ENCODE measurements around the gene YIPF1. TPM values are rescaled to one million over a fixed set of nuclear protein-coding genes. Genes with fewer than 3 reads are reported as not detected.

YIPF1 gene
- total RNA-seq, result 20.9 and 22.1 TPM in 2 replicates

GRCh38 chr1:53889304-53890298 lies at the start of gene YIPF1:
Gene YIPF1 (minus strand): TSS chr1:53889797. CDS start chr1:53888937, 860 bp downstream.

GRCh38 chr1:53893999-53894636 lies 4.5 kb upstream of the YIPF1 start, which contains the start of gene DIO1:
Gene DIO1 (plus strand): TSS chr1:53894187. CDS start chr1:53894211, 24 bp downstream.

GRCh38 chr1:53837924-53838653 lies 51.5 kb downstream of the YIPF1 start, which contains the start of gene NDC1:
Gene NDC1 (minus strand): TSS chr1:53838296. CDS start chr1:53838261, 35 bp downstream.

Other genes starting within 250 kb of the YIPF1 start
- gene GLIS1, start 150.6 kb downstream of the YIPF1 start, total RNA-seq, result 0.33 and 0.49 TPM in 2 replicates
- gene NDC1, start 51.5 kb downstream of the YIPF1 start, total RNA-seq, result 20.8 and 35.3 TPM in 2 replicates
- gene DIO1, start 4.4 kb upstream of the YIPF1 start, total RNA-seq, result 0.35 TPM in 1 of 2 replicates, not detected in the other
- gene IFT25, start 55.9 kb upstream of the YIPF1 start, total RNA-seq, result 23.1 and 24.7 TPM in 2 replicates
- gene LRRC42, start 56.6 kb upstream of the YIPF1 start, total RNA-seq, result 41.1 and 41.4 TPM in 2 replicates
- 0.35 and 0.42 TPM in 2 replicates for gene LDLRAD1, start 128.4 kb upstream of the YIPF1 start, total RNA-seq
- 141 TPM in 2 replicates for gene TMEM59, start 163.4 kb upstream of the YIPF1 start, total RNA-seq
- 2.0 and 2.3 TPM in 2 replicates for gene TCEANC2, start 163.8 kb upstream of the YIPF1 start, total RNA-seq